Measurements from ENCODE around the gene RABGAP1.

- TF ChIP-seq CTCF (conservative IDR thresholded peaks at IDR 0.05 in 1 of 2, IDR thresholded peaks at IDR 0.05 in 1 of 2; ENCODE audit: extremely low read depth in 1 of 2, insufficient read depth in 1 of 2, low read depth in 1 of 2, low read length in 2 of 2), result no peak
- no peak for TF ChIP-seq EZH2 (IDR thresholded peaks at IDR 0.05; ENCODE audit: borderline replicate concordance, low read length)
Measured at GRCh38 chr9:123132696-123133095, 191.9 kb downstream of the RABGAP1 start.
